ENCODE measurements around the gene RAP2B. TPM values are rescaled to one million over a fixed set of nuclear protein-coding genes. Genes with fewer than 3 reads are reported as not detected.
A peak's percentile ranks its signal among the peaks of the same experiment; 100 is the strongest.

RAP2B gene
- total RNA-seq, 2 donors from 2014 or later = 12.9 to 18.1 TPM

DNA sequence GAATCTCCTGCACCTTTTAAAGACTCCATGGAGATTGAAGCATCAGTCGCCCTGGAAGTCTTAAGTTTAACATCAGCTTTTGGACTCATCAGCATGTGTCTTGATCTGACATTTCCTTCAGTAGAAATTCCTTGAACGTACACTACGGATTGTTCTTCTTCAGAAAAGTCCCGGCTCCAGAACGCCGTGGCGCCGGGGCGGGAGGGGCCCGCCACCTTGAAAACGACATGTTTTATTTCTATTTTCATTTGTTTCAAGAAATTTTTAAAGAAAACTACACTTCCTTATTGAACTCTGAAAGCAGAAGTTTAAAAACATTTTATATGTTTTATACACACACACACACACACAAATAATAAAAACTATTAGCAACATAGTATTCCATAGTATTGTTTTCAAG, 32.6 kb upstream of the RAP2B start:
- no peak overlapping the region for H3K4me3 ChIP-seq
- no peak overlapping the region for H3K27ac ChIP-seq
- TF ChIP-seq, protein P1, sequence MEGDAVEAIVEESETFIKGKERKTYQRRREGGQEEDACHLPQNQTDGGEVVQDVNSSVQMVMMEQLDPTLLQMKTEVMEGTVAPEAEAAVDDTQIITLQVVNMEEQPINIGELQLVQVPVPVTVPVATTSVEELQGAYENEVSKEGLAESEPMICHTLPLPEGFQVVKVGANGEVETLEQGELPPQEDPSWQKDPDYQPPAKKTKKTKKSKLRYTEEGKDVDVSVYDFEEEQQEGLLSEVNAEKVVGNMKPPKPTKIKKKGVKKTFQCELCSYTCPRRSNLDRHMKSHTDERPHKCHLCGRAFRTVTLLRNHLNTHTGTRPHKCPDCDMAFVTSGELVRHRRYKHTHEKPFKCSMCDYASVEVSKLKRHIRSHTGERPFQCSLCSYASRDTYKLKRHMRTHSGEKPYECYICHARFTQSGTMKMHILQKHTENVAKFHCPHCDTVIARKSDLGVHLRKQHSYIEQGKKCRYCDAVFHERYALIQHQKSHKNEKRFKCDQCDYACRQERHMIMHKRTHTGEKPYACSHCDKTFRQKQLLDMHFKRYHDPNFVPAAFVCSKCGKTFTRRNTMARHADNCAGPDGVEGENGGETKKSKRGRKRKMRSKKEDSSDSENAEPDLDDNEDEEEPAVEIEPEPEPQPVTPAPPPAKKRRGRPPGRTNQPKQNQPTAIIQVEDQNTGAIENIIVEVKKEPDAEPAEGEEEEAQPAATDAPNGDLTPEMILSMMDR (IDR thresholded peaks at IDR 0.05) = no peak
- ATAC-seq (ENCODE audit: insufficient number of reproducible peaks, low FRiP score, low read depth) (no peak), DNase-seq (ENCODE audit: low spot score) (no peak)
- H3K36me3 ChIP-seq = no peaks in the 10 kb centered on the region
- H3K9me3 ChIP-seq = no peaks in the 10 kb centered on the region
- no peaks in the 10 kb centered on the region for H3K27me3 ChIP-seq (replicated peaks; ENCODE audit: insufficient read depth)
- H3K4me1 ChIP-seq (ENCODE audit: control insufficient read depth in 1 of 2, low read depth in 2 of 2) = no peaks in the 10 kb centered on the region

DNA sequence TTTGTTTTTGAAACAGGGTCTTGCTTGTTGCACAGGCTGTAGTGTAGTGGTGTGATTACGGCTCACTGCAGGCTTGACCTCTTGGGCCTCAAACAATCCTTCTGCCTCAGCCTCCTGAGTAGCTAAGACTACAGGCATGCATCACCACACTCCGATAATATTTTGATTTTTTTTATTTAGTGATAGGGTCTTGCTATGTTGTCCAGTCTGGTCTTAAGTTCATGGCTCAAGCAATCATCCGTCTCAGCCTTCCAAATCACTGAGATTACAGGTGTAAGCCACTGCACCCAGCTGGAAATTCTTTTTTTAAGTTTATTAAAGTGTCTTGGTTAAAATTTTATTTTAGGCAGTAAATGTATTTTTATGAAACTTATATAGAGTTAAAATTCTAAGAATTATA, 32.2 kb upstream of the RAP2B start:
- Histone ChIP-seq H3K9me3 (no peaks in the 10 kb centered on the region), H3K27me3 (replicated peaks; ENCODE audit: insufficient read depth) (no peaks in the 10 kb centered on the region), H3K27ac (no peak overlapping the region), H3K4me1 (ENCODE audit: control insufficient read depth in 1 of 2, low read depth in 2 of 2) (no peaks in the 10 kb centered on the region), H3K4me3 (no peak overlapping the region), H3K36me3 (no peaks in the 10 kb centered on the region)
- DNase-seq (ENCODE audit: low spot score) = no peak
- TF ChIP-seq, protein P1 (IDR thresholded peaks at IDR 0.05) = no peak
- no peak for ATAC-seq (ENCODE audit: insufficient number of reproducible peaks, low FRiP score, low read depth)

DNA sequence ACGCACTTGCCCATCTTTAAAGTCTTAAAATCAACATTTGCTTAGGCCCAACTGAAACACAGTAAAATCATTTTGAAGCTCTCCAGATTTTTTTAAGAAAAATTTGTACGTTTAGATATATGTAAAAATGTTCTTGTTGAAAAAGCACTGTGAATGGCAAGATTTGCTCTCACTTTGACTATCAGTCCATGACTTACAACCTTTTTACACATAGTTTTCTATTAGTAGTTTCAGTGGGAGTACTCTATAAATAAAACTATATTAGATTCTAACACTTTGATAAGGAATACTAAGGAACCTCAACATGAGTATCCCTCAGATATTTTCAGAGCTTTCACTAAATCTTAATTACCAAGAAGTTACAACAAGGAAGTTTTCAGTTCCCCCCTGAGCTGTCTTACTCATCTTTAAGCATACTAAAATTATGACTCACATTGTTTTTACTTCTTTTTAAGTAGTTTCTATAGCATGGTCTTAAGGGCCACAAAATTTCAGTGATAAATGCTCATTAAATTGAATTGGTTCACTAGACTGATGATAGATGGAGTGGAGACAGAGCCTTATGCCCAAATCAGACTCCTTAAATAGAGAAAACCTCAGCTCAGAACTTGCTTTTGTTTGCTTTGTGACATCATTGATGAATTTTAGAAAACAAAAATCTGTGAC, 31.6 kb upstream of the RAP2B start:
- no peak for ATAC-seq (ENCODE audit: insufficient number of reproducible peaks, low FRiP score, low read depth)
- H3K27ac ChIP-seq = no peak overlapping the region

DNA sequence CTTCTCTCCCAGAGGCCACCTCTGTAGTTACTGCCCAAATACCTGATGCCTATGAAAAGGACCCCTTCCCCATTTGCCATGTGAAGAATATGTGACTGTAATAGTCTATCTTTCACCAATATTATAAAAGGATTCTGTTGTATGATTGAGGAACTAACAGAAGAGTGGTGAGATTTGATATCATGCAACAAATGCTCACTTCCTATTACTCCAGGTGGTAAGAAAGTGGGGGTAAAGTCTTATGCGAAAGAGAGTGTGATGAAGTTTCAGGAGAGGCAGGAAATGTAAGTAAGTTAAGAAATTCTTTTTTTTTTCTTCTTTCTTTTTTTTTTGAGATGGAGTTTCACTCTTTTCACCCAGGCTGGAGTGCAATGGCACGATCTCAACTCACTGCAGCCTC, 24.4 kb upstream of the RAP2B start:
- H3K9me3 ChIP-seq = no peaks in the 10 kb centered on the region
- DNase-seq (ENCODE audit: low spot score) = no peak
- peaks cover 9 to 16% of the 10 kb centered on the region in 2 donors for H3K4me1 ChIP-seq (ENCODE audit: control insufficient read depth in 1 of 2, low read depth in 2 of 2)
- H3K27me3 ChIP-seq (replicated peaks; ENCODE audit: insufficient read depth) = no peaks in the 10 kb centered on the region
- peak overlapping the region in 1 of 2 donors; percentile 73 for H3K27ac ChIP-seq
- no peak for ATAC-seq (ENCODE audit: insufficient number of reproducible peaks, low FRiP score, low read depth)
- H3K36me3 ChIP-seq = no peaks in the 10 kb centered on the region
- TF ChIP-seq, protein P1 (IDR thresholded peaks at IDR 0.05) = no peak
- H3K4me3 ChIP-seq = no peak overlapping the region

More for the DNA sequence above, 31.6 kb upstream of the RAP2B start:
- H3K27me3 ChIP-seq (replicated peaks; ENCODE audit: insufficient read depth) = no peaks in the 10 kb centered on the region
- no peaks in the 10 kb centered on the region for H3K4me1 ChIP-seq (ENCODE audit: control insufficient read depth in 1 of 2, low read depth in 2 of 2)
- no peaks in the 10 kb centered on the region for H3K9me3 ChIP-seq
- DNase-seq (ENCODE audit: low spot score) = no peak
- no peak overlapping the region for H3K4me3 ChIP-seq
- TF ChIP-seq, protein P1 (IDR thresholded peaks at IDR 0.05) = no peak
- H3K36me3 ChIP-seq = no peaks in the 10 kb centered on the region

DNA sequence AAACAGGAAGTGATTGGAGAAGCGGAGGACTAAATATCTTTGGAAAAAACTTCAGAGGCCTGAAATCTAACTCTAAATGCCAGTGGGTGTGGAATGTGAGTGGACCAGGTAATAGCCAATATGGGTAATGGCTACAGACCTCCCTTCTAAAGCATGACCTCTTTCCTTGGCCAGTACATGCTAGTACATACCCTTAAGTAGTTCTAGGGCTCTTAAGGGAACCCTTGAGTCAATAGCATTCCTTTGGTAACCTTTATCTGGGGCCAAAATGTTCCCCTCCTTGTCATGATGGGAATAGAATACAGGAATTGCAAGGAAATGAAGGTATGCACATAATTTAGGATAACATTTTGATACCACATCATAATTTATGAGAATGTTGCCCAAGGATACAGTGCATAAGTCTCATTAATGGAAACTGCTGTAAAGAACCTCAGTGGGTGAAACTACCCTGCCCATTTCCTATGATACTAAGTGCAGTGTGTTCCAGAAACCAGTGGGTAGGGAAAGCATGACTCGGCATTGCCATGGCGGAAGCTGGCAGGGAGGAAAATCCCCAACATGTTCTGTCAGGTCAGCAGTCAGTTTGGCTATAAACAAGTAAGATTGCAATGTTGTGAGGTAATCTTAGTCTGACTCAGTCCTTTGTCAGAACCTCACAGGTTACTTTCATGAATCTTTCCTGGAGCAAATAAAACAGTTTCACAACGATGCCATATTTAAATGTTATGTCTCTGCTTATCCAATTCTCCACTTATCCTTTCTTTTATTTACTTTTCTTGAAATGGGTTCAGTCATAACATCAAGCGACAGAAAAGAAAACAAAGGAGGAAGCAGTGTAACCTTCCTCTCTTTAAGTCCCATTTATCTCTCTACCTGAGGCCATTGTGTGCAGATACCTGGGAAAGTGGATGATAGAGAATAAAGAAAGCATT, 23.5 kb upstream of the RAP2B start:
- Histone ChIP-seq H3K9me3 (no peaks in the 10 kb centered on the region), H3K27me3 (replicated peaks; ENCODE audit: insufficient read depth) (no peaks in the 10 kb centered on the region), H3K4me3 (peak overlapping the region; percentile 26), H3K27ac (peak overlapping the region; percentile 35 to 73), H3K4me1 (ENCODE audit: control insufficient read depth in 1 of 2, low read depth in 2 of 2) (peaks cover 9 to 16% of the 10 kb centered on the region in 2 donors), H3K36me3 (no peaks in the 10 kb centered on the region)
- DNase-seq (ENCODE audit: low spot score) (peak; percentile 13), ATAC-seq (ENCODE audit: insufficient number of reproducible peaks, low FRiP score, low read depth) (peak; percentile 95)
- TF ChIP-seq, protein P1 (IDR thresholded peaks at IDR 0.05) = no peak

Data from thoracic aorta (tissue), 2 donors.